AG09309 (cell line): Measurements from ENCODE around the gene PRKN.

Source experiments
- DNase-seq: peaks from one replicate; pipeline ENCODE4 v3.0.0-alpha.2; 2010; ENCODE audit warnings: low read depth
- H3K4me3 ChIP-seq: 2 replicates; pipeline ENCODE4 v1.5.1; 2011; ENCODE audit warnings: mild to moderate bottlenecking, low read depth, low read length, moderate library complexity; ENCODE audit not compliant: control insufficient read depth
- TF ChIP-seq, protein P1 (sequence below): IDR thresholded peaks from 2 replicates; pipeline ENCODE4 v1.5.1; 2011; ENCODE audit warnings: mild to moderate bottlenecking, low read depth, low read length, inconsistent platforms; ENCODE audit not compliant: insufficient read depth, control insufficient read depth; ENCODE audit errors: missing control alignments

Gene PRKN

DNA sequence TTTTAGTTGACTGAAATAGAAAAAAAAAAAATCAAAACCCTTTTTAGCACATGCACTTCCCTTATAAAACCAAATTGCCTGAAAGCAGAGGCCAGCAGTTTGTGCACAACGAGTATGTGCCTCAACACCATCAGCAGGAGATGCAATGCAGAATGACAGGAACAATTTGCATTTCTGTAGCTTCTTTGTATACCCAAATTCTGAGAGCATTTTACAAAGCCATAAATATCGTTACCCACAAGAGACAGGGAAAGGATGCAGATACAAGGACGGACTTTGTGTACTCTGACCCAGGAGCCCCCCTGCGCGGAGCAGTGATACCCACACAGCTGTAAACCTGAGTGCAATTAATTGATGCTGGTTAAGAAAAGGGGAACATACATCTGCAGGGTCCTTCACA lies 285.6 kb downstream of the PRKN start:
- no peak for DNase-seq
- no peak overlapping the region for H3K4me3 ChIP-seq
- TF ChIP-seq, protein P1, sequence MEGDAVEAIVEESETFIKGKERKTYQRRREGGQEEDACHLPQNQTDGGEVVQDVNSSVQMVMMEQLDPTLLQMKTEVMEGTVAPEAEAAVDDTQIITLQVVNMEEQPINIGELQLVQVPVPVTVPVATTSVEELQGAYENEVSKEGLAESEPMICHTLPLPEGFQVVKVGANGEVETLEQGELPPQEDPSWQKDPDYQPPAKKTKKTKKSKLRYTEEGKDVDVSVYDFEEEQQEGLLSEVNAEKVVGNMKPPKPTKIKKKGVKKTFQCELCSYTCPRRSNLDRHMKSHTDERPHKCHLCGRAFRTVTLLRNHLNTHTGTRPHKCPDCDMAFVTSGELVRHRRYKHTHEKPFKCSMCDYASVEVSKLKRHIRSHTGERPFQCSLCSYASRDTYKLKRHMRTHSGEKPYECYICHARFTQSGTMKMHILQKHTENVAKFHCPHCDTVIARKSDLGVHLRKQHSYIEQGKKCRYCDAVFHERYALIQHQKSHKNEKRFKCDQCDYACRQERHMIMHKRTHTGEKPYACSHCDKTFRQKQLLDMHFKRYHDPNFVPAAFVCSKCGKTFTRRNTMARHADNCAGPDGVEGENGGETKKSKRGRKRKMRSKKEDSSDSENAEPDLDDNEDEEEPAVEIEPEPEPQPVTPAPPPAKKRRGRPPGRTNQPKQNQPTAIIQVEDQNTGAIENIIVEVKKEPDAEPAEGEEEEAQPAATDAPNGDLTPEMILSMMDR = no peak

DNA sequence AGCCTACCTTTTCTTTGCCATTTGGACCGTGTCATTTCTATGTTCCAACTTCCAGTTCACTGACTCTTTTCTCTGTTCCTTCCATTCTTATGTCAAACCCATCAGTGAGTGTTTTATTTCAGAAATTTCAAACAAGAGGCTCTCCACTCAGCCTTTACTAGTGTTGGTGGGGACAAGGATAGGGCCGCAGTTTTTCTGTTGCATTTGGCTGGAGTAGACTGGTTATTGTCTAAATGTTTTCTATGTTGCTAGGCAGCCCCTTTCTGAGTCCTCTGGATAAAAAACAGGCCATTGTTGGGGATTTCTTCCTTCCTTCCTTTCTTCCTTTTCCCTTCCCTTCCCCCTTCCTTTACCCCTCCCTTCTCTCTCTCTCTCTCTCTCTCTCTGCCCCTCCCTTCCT lies 288.6 kb downstream of the PRKN start:
- no peak overlapping the region for H3K4me3 ChIP-seq
- TF ChIP-seq, protein P1 = no peak
- no peak for DNase-seq

DNA sequence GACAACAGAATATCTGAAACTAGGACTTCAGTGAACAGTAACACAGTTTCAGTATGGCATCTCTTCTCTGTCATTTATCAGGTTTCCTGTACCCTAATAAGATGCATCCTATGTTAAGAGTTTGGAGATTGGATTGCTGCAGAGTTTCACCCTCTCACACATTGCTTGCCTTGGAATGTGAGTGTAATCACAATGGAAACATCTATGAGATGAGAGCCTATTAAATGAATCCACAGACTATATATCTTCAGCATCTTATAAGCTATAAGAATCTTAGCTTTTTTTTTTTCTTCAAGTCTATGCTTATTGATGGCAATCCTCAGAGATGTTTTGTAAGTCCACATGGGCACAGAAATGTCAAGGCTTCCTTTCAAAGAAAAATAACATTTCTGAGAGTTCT lies 292.5 kb downstream of the PRKN start:
- H3K4me3 ChIP-seq = no peak overlapping the region
- TF ChIP-seq, protein P1 = no peak
- no peak for DNase-seq

DNA sequence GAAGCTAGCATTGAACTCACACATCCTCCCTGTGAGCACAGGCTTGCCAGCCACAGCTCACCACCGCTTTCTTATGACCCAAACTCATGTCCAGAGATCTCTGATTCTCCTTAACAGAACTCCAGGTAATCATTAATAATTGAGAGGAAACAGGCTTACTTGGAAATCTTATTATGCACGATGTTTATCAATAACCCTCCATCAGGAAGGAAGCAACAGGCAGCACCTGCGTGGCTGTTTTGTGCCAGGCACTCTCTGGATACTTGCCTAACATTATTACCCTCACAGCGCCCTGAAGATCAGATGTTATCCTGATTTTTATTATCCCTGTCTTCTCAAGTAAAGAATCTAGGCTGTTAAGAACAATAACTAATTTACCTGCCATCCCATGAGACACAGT lies 306.6 kb downstream of the PRKN start:
- DNase-seq = no peak
- no peak overlapping the region for H3K4me3 ChIP-seq
- TF ChIP-seq, protein P1 = no peak

DNA sequence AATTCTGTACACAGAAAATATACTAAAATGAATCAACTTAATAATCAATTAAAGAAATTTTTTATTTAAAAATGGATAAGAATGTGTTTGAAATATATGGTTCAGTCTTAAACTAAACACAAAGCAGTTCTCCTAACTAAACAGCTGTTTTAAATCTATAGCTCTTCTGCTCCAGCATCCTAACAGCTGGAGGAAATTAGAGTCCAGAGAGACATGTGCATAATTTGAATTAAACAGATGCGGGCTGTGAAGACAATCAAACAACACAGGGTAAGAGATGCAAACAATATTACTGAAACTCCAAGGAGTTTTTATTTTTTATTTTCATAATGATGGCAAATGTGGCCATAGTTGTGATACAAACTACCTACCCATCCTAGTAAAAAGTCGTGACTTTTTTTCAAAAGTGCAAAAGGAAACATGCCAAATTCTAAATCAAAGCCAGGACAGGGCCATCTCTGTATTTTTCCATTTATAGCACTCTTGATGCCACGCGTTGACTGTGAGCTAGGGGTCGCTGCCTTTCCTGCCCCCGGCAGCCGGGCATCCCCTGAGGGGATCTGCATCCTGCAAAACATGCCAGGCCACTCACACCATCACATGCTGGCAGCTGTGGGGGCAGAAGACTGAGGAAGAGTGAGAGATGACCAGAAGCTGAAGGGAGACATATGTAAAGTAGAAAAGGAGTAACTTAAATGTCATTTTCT lies 310.6 kb downstream of the PRKN start:
- no peak overlapping the region for H3K4me3 ChIP-seq
- DNase-seq = no peak
- TF ChIP-seq, protein P1 = no peak

DNA sequence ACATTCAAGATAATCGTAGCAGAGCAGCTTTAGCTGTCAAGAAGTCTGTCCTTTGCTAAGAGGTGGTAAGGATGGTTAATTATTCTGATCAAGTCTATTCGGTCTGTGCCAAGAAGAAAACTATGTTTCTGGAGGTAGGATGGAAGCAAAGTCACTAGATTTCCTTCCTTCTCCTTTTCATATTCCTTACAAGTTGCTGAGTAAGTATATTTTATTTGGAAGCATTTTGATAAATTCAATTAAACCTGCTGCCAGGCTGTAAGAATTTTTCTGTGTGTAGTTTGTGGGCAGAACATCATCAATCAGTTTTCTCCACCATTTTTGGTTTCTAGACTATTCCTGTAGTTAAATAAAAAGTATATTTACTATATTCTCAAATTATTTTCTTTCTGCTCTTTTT lies 311.3 kb downstream of the PRKN start:
- DNase-seq = no peak
- no peak overlapping the region for H3K4me3 ChIP-seq
- TF ChIP-seq, protein P1 = no peak
